22Rv1 (cell line): ENCODE measurements around the gene ZNF354C.

Source experiments
- ZFX ChIP-seq: fragments of 450-650 bp; IDR thresholded peaks from 2 replicates; pipeline ENCODE4 v1.6.1; 2017; ENCODE audit warnings: antibody characterized with exemption, borderline replicate concordance
- TF ChIP-seq, protein P1 (sequence below): fragments of 450-650 bp; IDR thresholded peaks from 2 replicates; pipeline ENCODE4 v1.5.1; 2017; ENCODE audit warnings: mild to moderate bottlenecking

DNA sequence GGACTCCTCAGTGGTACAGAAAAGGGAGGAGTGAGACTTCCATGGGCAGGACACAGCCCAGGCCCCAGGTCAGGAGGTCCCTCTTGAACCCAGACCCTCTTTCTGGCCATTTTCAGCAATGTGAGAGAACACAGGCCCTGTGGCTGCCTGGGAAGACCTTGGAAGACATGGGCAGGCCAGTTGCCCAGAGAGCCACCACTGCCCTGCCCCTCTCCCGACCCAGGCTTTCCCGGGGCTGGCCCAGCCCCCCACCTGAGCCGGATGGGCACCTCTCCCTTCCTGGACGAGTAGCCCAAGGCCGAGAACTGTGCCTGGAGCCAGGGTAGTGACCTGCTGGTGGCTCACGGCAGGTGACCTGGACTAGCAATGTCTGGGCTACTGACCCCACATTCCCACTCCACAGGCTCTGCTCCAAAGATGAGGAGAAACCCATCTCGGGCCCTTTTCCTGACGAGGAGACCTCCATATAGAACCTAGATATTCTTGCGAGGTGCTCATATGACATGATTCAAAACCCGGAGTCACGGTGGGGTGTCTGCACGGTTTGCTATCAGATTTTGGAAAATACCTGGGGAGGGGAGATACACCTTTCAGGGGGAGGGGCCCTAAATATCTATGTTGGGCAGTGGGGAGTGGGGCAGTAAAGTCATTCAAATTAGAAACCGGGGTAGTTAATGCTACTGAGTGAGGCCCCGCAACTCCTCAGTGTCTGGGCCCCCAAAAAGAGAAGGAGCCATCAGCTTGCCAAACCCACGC lies 59.4 kb downstream of the ZNF354C start:
- TF ChIP-seq, protein P1, sequence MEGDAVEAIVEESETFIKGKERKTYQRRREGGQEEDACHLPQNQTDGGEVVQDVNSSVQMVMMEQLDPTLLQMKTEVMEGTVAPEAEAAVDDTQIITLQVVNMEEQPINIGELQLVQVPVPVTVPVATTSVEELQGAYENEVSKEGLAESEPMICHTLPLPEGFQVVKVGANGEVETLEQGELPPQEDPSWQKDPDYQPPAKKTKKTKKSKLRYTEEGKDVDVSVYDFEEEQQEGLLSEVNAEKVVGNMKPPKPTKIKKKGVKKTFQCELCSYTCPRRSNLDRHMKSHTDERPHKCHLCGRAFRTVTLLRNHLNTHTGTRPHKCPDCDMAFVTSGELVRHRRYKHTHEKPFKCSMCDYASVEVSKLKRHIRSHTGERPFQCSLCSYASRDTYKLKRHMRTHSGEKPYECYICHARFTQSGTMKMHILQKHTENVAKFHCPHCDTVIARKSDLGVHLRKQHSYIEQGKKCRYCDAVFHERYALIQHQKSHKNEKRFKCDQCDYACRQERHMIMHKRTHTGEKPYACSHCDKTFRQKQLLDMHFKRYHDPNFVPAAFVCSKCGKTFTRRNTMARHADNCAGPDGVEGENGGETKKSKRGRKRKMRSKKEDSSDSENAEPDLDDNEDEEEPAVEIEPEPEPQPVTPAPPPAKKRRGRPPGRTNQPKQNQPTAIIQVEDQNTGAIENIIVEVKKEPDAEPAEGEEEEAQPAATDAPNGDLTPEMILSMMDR = no peak
- TF ChIP-seq ZFX = no peak
